Erythroblast (primary cell): ENCODE data around the gene BLVRB.
"Not testable (repeated sequence)": the region's sequence is repeated elsewhere in the genome, so short reads cannot be mapped to it uniquely, and the experiment has no call there.

Experiments used
- DNase-seq, 2 experiments: peaks; one replicate each; lab custom pipeline; 2025; lab: John Stamatoyannopoulos, UW
- GATA1 ChIP-seq: IDR thresholded peaks from 2 replicates; pipeline ENCODE4 v1.6.1; 2011; ENCODE audit warnings: low read depth, mild to moderate bottlenecking, control low read depth, low read length, moderate library complexity
- POLR2A ChIP-seq: IDR thresholded peaks from 2 replicates; pipeline ENCODE4 v1.6.1; 2011; ENCODE audit warnings: mild to moderate bottlenecking, low read length

The BLVRB gene

DNA sequence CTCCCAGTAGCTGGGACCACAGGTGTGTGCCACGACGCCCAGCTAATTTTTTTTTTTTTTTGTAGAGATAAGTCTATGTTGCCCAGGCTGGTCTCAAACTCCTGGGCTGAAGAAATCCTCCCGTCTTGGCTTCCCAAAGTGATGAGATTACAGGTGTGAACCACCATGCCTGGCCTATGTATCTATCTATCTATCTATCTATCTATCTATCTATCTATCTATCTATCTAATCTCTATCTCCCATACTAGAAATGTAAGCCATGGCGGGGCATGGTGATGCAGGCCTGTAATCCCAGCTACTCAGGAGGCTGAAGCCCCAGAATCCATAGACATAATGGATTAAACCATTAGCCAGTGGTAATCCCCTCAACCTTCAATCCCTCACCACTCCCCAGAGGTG is 14.9 kb downstream of the BLVRB start:
- TF ChIP-seq GATA1 (no peak), POLR2A (no peak)
- DNase-seq = no peak

- DNase-seq = no peak
- TF ChIP-seq GATA1 (no peak), POLR2A (no peak)
Observed at GRCh38 chr19:40449506-40449905, 16.0 kb downstream of the BLVRB start.

DNA sequence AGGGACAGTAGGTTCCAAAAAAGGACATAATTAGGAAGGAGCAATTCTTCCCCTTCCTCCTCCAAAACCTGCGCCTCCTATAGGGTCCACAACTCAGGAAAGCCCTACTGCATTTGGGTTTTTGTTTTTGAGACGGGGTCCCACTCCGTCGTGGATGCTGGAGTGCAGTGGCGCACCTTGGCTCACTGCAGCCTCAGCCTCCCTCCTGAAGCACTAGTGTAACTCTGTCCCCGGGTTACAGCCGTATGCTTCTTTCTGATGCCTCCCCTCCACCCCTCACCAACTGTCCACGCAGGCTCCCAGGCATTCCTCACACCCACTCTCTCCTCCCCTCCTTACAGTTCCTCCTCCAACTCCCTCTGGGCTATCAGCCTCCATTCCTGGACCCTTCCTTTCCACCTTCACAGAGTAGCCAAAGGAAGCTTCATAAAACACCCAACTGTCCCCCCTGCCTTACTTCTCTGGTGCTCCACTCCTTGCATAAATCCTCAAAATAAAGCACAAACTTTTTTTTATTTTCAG is 19.2 kb downstream of the BLVRB start:
- TF ChIP-seq GATA1 (no peak), POLR2A (peak; percentile 65)
- DNase-seq = peak in 1 of 2 experiments; percentile 60

- TF ChIP-seq GATA1 (no peak), POLR2A (no peak)
- peak; percentile 49 to 69 for DNase-seq
Observed at GRCh38 chr19:40445780-40446262, 19.7 kb downstream of the BLVRB start.

- DNase-seq = no peak
- TF ChIP-seq GATA1 = no peak
- TF ChIP-seq POLR2A = no peak
Observed at GRCh38 chr19:40444825-40445312, 20.7 kb downstream of the BLVRB start.

DNA sequence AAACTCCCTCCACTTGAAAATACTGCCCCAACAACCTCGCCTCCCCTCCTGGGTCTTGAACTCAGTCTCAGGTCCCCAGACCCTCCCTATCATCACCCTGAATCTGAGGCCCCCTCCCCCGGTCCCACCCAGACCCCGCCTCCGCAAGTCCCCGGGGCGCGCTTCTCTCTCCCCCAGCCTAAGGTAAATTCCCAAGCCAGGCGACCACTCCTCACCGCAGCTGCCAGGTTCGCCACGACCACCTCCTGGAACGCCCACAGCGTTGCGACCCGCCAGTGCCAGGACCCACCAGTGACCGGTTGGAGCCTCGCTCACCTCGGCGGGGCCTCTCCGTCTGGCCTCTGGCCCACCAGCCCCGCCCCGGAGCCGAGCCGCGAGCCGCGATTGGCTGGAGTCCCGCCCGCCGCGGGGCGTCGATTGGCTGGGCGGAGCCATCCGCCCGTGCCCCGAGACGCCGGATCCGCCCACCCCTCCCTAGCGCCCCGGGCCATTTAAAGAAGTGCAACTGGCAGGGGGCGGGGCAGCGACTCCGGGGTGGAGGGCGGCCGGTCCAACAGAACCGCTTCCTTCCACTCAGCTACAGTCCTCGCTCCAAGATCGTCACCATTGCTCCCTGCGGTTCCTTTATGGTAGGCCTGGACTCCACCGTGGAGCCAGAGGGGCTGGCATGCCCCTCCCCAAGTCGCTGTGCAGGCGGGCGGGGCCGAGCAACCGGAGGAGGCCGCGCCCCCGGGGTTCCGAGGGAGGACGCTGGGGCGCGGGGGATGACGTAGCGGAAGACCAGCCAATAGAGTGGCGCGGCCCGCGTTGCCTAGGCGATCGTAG is 21.3 kb downstream of the BLVRB start, which contains the start of gene SERTAD3:
Gene SERTAD3 (minus strand): TSS at position 336 of the 825 bp plus-strand sequence. CDS start 2,255 bp downstream, outside the sequence.
- peak; percentile 96 to 99 for DNase-seq
- peak; percentile 64 for TF ChIP-seq POLR2A
- no peak for TF ChIP-seq GATA1

DNA sequence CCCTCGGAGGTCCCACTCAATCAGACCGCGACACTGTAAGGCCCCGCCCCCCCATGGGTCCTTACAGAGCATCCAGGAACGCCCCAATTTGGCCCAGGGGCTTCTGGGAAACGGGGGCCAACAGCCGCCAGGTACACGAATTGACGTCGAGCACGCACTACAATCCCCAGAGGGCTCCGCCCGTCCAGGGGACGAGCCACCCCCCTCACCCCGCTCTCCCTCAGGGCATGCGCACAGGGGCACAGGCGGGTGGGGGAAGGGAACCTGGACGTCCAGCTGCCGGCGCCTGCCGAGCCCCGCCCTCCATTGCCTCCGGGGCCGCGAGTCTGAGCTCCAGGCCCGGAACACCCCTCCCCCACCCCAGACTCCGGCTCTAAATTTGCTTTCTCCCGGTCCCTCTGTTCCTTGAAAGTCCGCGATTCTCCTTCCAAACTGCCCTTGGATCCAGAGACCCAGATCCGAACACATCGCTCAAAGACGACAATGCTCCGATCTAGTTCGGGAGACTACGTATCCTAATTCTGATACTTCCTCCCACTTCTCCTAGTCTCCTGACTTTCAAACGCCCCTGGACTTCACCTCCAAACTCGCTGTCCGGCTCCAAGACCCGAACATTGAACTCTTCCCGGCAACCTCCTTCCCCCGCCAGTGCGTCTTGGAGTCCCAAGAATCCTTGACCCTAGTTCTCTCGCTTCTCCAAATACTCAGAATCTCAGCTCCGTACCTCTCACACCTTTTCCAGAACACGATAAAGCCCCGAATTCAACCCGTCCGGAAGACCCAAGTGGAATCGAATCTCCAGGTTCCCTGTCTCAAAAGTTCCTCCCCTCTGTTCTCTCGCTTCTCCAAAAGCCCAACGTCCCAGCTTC is 22.2 kb downstream of the BLVRB start:
- TF ChIP-seq GATA1 (no peak), POLR2A (peak; percentile 29)
- peak; percentile 99 for DNase-seq

GRCh38 chr19:40442328-40443130 is 23.0 kb downstream of the BLVRB start:
- TF ChIP-seq GATA1 (no peak), POLR2A (no peak)
- no peak for DNase-seq

DNA sequence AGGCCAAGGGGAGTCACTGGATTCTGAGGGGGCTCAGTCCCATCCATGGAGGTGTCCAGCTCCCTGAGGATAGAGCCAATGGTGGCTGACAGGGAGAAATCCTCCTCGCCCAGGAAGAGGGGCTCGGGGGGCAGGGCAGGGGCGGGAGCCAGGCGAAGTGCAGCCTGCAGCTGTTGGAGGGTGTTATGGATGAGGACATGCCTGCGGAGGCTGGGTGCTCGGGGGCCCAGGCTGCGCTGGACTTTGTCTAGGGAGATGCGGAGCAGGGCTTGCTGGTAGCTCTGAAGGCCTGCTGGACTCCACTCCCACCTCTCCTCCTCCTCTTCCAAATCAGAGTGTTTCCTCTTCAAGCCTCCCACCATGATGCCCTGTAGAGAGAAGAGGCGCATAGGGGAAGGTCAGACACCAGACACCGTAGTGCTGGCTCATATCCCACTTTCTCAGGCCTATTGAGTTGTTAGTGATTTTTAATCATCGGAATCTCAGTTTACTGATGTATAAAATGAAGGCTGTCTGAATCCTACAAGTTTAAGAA is 23.8 kb downstream of the BLVRB start:
- DNase-seq = no peak
- TF ChIP-seq GATA1 (no peak), POLR2A (no peak)

- TF ChIP-seq GATA1 (no peak), POLR2A (no peak)
Observed at GRCh38 chr19:40438284-40438683, 27.3 kb downstream of the BLVRB start.

GRCh38 chr19:40433391-40434216 is 31.9 kb downstream of the BLVRB start:
- DNase-seq = peak; percentile 85 to 89
- peak; percentile 66 for TF ChIP-seq POLR2A
- TF ChIP-seq GATA1 = no peak

More at GRCh38 chr19:40438284-40438683, 27.3 kb downstream of the BLVRB start:
- no peak for DNase-seq

DNA sequence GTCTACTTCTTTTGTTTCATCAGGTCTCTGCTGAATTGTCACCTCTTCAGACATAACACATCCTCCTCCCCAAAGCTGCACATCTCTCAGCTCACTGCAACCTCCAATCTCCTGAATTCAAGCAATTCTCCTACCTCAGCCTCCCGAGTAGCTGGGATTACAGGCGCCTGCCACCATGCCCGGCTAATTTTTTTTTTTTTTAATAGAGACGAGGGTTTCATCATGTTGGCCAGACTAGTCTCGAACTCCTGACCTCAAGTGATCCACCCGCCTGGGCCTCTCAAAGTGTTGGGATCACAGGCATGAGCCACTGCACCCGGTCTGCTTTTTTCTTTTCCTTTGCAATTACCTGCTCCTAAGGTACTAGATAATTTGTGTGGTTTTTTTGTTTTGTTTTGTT is 32.8 kb downstream of the BLVRB start:
- not testable (repeated sequence) for DNase-seq
